Measurements from ENCODE around the gene SLC16A13. TPM values are rescaled to one million over a fixed set of nuclear protein-coding genes. Genes with fewer than 3 reads are reported as not detected.

The SLC16A13 gene
- total RNA-seq, 4 donors from 2014 or later: 2.7 to 5.6 (median 3.6) TPM

GRCh38 chr17:7029096-7029495 lies 6.7 kb upstream of the SLC16A13 start:
- intact Hi-C loops (cut with DNase I): no loop called here

GRCh38 chr17:7029659-7030058 lies 6.2 kb upstream of the SLC16A13 start:
- WGBS, 2 donors: 63 to 67% methylated on average over 8 of the region's 8 CpGs
- DNase-seq: no peak
- TF ChIP-seq POLR2A (IDR thresholded peaks at IDR 0.05): peak in 1 of 4 donors; percentile 12
- TF ChIP-seq, protein P1, sequence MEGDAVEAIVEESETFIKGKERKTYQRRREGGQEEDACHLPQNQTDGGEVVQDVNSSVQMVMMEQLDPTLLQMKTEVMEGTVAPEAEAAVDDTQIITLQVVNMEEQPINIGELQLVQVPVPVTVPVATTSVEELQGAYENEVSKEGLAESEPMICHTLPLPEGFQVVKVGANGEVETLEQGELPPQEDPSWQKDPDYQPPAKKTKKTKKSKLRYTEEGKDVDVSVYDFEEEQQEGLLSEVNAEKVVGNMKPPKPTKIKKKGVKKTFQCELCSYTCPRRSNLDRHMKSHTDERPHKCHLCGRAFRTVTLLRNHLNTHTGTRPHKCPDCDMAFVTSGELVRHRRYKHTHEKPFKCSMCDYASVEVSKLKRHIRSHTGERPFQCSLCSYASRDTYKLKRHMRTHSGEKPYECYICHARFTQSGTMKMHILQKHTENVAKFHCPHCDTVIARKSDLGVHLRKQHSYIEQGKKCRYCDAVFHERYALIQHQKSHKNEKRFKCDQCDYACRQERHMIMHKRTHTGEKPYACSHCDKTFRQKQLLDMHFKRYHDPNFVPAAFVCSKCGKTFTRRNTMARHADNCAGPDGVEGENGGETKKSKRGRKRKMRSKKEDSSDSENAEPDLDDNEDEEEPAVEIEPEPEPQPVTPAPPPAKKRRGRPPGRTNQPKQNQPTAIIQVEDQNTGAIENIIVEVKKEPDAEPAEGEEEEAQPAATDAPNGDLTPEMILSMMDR (IDR thresholded peaks at IDR 0.05): no peak

More at GRCh38 chr17:7029096-7029495, 6.7 kb upstream of the SLC16A13 start:
- Histone ChIP-seq H3K36me3 (no peaks in the 10 kb centered on the region), H3K9me3 (no peaks in the 10 kb centered on the region), H3K4me3 (no peak overlapping the region), H3K4me1 (peaks cover 0 to 23% (median 0%) of the 10 kb centered on the region in 3 donors), H3K27ac (peak overlapping the region in 3 of 4 donors; percentile 46 to 69 (median 54)), H3K27me3 (no peaks in the 10 kb centered on the region)
- DNase-seq: no peak
- no peak for TF ChIP-seq POLR2A (IDR thresholded peaks at IDR 0.05)
- TF ChIP-seq, protein P1 (IDR thresholded peaks at IDR 0.05): no peak
- WGBS, 2 donors: 75 to 77% methylated on average over 3 of the region's 3 CpGs

DNA sequence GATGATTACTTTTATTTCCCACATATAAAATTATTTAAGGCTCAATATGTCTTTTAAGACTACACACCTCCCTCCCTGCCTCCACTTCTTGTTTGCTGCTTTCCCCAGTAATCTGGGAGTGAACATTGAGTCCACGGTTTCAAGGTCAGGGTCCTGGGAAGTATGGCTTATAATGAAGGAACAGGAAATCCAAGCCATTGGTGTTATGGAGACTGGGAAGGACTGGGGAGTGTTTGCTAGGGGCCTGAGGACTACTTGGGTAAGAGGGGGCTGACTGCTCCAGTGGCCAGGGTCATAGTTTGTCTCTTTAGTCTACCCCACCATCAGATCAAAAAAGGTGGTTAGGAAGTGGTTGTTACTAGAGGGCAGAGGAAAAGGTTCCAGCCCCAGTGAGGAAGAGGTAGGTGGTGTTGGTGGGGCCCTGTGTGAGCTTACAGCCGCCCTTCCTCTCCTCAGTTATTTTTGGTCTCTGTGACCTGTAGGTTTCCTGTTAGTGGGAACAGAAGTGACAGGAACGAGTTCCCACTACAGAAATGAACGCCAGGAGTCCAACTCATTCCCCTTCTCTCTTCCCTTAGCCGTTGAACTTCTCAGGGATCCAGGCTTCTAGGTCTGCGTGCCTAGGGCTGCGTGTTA lies 742 bp upstream of the SLC16A13 start:
- Histone ChIP-seq H3K4me1 (peaks cover 11 to 59% (median 12%) of the 10 kb centered on the region in 3 donors), H3K27me3 (peaks cover 0 to 3% (median 0%) of the 10 kb centered on the region in 4 donors), H3K4me3 (peak overlapping the region; percentile 57 to 75 (median 66)), H3K9me3 (no peaks in the 10 kb centered on the region), H3K36me3 (no peaks in the 10 kb centered on the region), H3K27ac (peak overlapping the region; percentile 83 to 94 (median 90))
- TF ChIP-seq, protein P1 (IDR thresholded peaks at IDR 0.05): no peak
- TF ChIP-seq POLR2A (IDR thresholded peaks at IDR 0.05): no peak
- 7 to 10% methylated on average over 7 of the region's 7 CpGs for WGBS, 2 donors
- intact Hi-C loops (cut with DNase I): no loop called here
- no peak for DNase-seq

More at GRCh38 chr17:7029659-7030058, 6.2 kb upstream of the SLC16A13 start:
- Histone ChIP-seq H3K36me3 (no peaks in the 10 kb centered on the region), H3K27ac (peak overlapping the region in 3 of 4 donors; percentile 46 to 81 (median 54)), H3K4me1 (peaks cover 0 to 25% (median 0%) of the 10 kb centered on the region in 3 donors), H3K27me3 (no peaks in the 10 kb centered on the region), H3K4me3 (no peak overlapping the region), H3K9me3 (no peaks in the 10 kb centered on the region)
- intact Hi-C loops (cut with DNase I): no loop called here

DNA sequence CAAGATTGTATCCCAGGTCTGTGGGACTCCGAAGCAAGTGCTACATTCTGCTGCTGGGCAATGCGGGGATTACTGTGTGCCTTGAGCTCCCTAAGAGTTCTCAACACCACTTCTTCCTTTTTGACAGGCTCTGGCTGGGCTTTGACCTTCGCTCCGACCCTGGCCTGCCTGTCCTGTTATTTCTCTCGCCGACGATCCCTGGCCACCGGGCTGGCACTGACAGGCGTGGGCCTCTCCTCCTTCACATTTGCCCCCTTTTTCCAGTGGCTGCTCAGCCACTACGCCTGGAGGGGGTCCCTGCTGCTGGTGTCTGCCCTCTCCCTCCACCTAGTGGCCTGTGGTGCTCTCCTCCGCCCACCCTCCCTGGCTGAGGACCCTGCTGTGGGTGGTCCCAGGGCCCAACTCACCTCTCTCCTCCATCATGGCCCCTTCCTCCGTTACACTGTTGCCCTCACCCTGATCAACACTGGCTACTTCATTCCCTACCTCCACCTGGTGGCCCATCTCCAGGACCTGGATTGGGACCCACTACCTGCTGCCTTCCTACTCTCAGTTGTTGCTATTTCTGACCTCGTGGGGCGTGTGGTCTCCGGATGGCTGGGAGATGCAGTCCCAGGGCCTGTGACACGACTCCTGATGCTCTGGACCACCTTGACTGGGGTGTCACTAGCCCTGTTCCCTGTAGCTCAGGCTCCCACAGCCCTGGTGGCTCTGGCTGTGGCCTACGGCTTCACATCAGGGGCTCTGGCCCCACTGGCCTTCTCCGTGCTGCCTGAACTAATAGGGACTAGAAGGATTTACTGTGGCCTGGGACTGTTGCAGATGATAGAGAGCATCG lies 2.4 kb downstream of the SLC16A13 start:
- Histone ChIP-seq H3K4me1 (peaks cover 25 to 66% (median 25%) of the 10 kb centered on the region in 3 donors), H3K27ac (no peak overlapping the region), H3K4me3 (no peak overlapping the region), H3K9me3 (no peaks in the 10 kb centered on the region), H3K27me3 (peaks cover 0 to 18% (median 2%) of the 10 kb centered on the region in 4 donors), H3K36me3 (no peaks in the 10 kb centered on the region)
- WGBS, 2 donors: 84 to 92% methylated on average over 9 to 15 of the region's 19 CpGs
- no peak for DNase-seq
- intact Hi-C loops (cut with DNase I): no loop called here
- TF ChIP-seq POLR2A (IDR thresholded peaks at IDR 0.05): no peak
- TF ChIP-seq, protein P1 (IDR thresholded peaks at IDR 0.05): no peak

DNA sequence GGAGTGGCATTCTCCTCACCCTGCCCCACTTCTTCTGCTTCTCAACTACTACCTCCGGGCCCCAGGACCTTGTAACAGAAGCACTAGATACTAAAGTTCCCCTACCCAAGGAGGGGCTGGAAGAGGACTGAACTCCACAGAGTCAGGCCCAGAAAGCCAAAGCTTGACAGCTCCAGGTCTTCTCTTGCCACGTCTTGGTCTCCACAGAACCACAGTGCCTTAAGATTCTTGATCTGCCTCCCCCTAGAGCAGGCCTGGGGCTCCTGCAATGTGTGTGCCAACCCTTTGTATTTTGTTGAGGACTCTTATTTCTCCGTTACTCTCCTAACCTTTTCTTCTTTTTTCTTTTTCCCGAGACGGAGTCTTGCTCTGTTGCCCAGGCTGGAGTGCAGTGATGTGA lies 4.0 kb downstream of the SLC16A13 start:
- no peak for DNase-seq
- Histone ChIP-seq H3K36me3 (no peaks in the 10 kb centered on the region), H3K4me3 (no peak overlapping the region), H3K27me3 (peaks cover 0 to 34% (median 2%) of the 10 kb centered on the region in 4 donors), H3K9me3 (no peaks in the 10 kb centered on the region), H3K27ac (peak overlapping the region in 2 of 4 donors; percentile 17 to 65), H3K4me1 (peaks cover 34 to 74% (median 34%) of the 10 kb centered on the region in 3 donors)
- WGBS, 2 donors: 94 to 98% methylated on average over 5 of the region's 5 CpGs
- TF ChIP-seq, protein P1 (IDR thresholded peaks at IDR 0.05): no peak
- TF ChIP-seq POLR2A (IDR thresholded peaks at IDR 0.05): no peak
- intact Hi-C loops (cut with DNase I): no loop called here
